ENCODE data around the gene LRRC57. TPM values are rescaled to one million over a fixed set of nuclear protein-coding genes. Genes with fewer than 3 reads are reported as not detected.
A peak's percentile ranks its signal among the peaks of the same experiment; 100 is the strongest.
"Not testable (repeated sequence)": the region's sequence is repeated elsewhere in the genome, so short reads cannot be mapped to it uniquely, and the experiment has no call there.

Gene LRRC57
- total and polyA plus RNA-seq, 4 donors = 22.8 to 30.9 (median 25.4) TPM

GRCh38 chr15:42556550-42557207 lies 8.1 kb upstream of the LRRC57 start:
- not testable (repeated sequence) for H3K4me3 ChIP-seq (ENCODE audit: low read depth, low read length); DNase-seq (ENCODE audit: low read depth in 4 of 6, low spot score in 6 of 6); H3K27ac ChIP-seq (ENCODE audit: low read depth, low read length); H3K4me1 ChIP-seq (ENCODE audit: control insufficient read depth, insufficient read depth, low read length); H3K27me3 ChIP-seq (ENCODE audit: control insufficient read depth, insufficient read depth, low read length); H3K9me3 ChIP-seq (ENCODE audit: control insufficient read depth, insufficient read depth, low read length); H3K36me3 ChIP-seq (ENCODE audit: control insufficient read depth, insufficient read depth, low read length)
- 93% methylated on average over 4 of the region's 12 CpGs for WGBS (ENCODE audit: insufficient coverage)

DNA sequence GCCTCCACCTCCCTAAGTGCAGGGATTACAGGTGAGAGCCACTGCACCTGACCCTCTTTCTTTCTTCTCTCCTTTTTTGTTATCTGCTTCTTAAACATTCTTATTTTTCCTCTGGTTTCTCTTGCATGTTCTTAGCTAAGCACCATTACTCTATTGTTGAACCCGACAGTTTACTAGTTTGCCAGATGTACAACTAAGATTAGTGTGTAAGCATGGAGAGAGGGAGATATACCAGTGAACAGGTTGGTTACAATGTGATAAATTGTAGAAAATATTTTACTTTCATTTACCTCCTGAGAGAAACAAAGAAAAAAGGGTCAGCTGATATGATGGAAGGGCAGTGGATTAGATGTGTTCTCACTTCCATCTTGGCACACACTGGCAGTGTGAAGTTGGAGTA lies 5.0 kb upstream of the LRRC57 start:
- no peak overlapping the region for H3K27ac ChIP-seq (ENCODE audit: low read depth, low read length)
- peaks cover 5% of the 10 kb centered on the region for H3K36me3 ChIP-seq (ENCODE audit: control insufficient read depth, insufficient read depth, low read length)
- no peak overlapping the region for H3K4me3 ChIP-seq (ENCODE audit: low read depth, low read length)
- H3K9me3 ChIP-seq (ENCODE audit: control insufficient read depth, insufficient read depth, low read length) = no peaks in the 10 kb centered on the region
- H3K4me1 ChIP-seq (ENCODE audit: control insufficient read depth, insufficient read depth, low read length) = peaks cover 8% of the 10 kb centered on the region
- no CpG with 5 or more reads among the region's 1 CpG for WGBS (ENCODE audit: insufficient coverage)
- no peak for DNase-seq (ENCODE audit: low read depth in 4 of 6, low spot score in 6 of 6)
- no peaks in the 10 kb centered on the region for H3K27me3 ChIP-seq (ENCODE audit: control insufficient read depth, insufficient read depth, low read length)

- Histone ChIP-seq H3K4me3 (ENCODE audit: low read depth, low read length) (peak overlapping the region; percentile 98), H3K4me1 (ENCODE audit: control insufficient read depth, insufficient read depth, low read length) (peaks cover 12% of the 10 kb centered on the region), H3K9me3 (ENCODE audit: control insufficient read depth, insufficient read depth, low read length) (no peaks in the 10 kb centered on the region), H3K27ac (ENCODE audit: low read depth, low read length) (no peak overlapping the region), H3K27me3 (ENCODE audit: control insufficient read depth, insufficient read depth, low read length) (no peaks in the 10 kb centered on the region), H3K36me3 (ENCODE audit: control insufficient read depth, insufficient read depth, low read length) (peaks cover 6% of the 10 kb centered on the region)
- 79% methylated on average over 7 of the region's 12 CpGs for WGBS (ENCODE audit: insufficient coverage)
- no peak for DNase-seq (ENCODE audit: low read depth in 4 of 6, low spot score in 6 of 6)
Measured at GRCh38 chr15:42549741-42550392, 1.3 kb upstream of the LRRC57 start.

DNA sequence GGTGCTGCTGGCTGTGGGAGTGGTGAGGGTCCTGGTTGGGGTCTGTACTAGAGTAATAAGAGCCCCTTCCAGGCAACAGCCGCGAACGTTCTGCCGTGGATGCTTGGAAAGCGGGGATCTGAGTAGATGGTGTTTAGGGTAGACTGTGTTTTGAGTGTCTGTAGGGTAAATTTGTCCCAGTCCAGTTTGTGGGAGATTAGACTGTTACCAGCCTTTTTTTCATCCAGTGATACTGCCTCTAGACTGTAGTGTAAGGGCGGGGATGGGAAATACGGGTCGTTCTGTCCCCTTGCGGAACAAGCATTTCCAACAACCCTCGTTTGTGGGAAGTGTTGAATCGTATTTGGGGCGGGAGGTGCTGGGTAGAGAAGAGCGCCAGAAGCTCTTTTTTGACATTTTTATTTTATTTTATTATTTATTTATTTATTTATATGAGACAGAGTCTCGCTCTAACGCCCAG lies 469 bp upstream of the LRRC57 start:
- H3K36me3 ChIP-seq (ENCODE audit: control insufficient read depth, insufficient read depth, low read length) = peaks cover 9% of the 10 kb centered on the region
- H3K27ac ChIP-seq (ENCODE audit: low read depth, low read length) = peak overlapping the region; percentile 97
- H3K9me3 ChIP-seq (ENCODE audit: control insufficient read depth, insufficient read depth, low read length) = no peaks in the 10 kb centered on the region
- peak overlapping the region; percentile 98 for H3K4me3 ChIP-seq (ENCODE audit: low read depth, low read length)
- 0% methylated on average over 5 of the region's 15 CpGs for WGBS (ENCODE audit: insufficient coverage)
- DNase-seq (ENCODE audit: low read depth in 4 of 6, low spot score in 6 of 6) = no peak
- no peaks in the 10 kb centered on the region for H3K27me3 ChIP-seq (ENCODE audit: control insufficient read depth, insufficient read depth, low read length)
- peaks cover 12% of the 10 kb centered on the region for H3K4me1 ChIP-seq (ENCODE audit: control insufficient read depth, insufficient read depth, low read length)

GRCh38 chr15:42547918-42548248 lies 710 bp downstream of the LRRC57 start:
- Histone ChIP-seq H3K4me3 (ENCODE audit: low read depth, low read length) (peak overlapping the region; percentile 98), H3K27me3 (ENCODE audit: control insufficient read depth, insufficient read depth, low read length) (no peaks in the 10 kb centered on the region), H3K27ac (ENCODE audit: low read depth, low read length) (peak overlapping the region; percentile 97), H3K9me3 (ENCODE audit: control insufficient read depth, insufficient read depth, low read length) (no peaks in the 10 kb centered on the region), H3K36me3 (ENCODE audit: control insufficient read depth, insufficient read depth, low read length) (peaks cover 18% of the 10 kb centered on the region), H3K4me1 (ENCODE audit: control insufficient read depth, insufficient read depth, low read length) (peaks cover 12% of the 10 kb centered on the region)
- peak in 1 of 6 donors; percentile 14 for DNase-seq (ENCODE audit: low read depth in 4 of 6, low spot score in 6 of 6)
- WGBS (ENCODE audit: insufficient coverage) = 0% methylated on average over 6 of the region's 9 CpGs

GRCh38 chr15:42544853-42545629 lies 3.6 kb downstream of the LRRC57 start:
- WGBS (ENCODE audit: insufficient coverage) = 90% methylated on average over 1 of the region's 4 CpGs
- H3K9me3 ChIP-seq (ENCODE audit: control insufficient read depth, insufficient read depth, low read length) = no peaks in the 10 kb centered on the region
- DNase-seq (ENCODE audit: low read depth in 4 of 6, low spot score in 6 of 6) = no peak
- H3K4me1 ChIP-seq (ENCODE audit: control insufficient read depth, insufficient read depth, low read length) = peaks cover 10% of the 10 kb centered on the region
- no peak overlapping the region for H3K27ac ChIP-seq (ENCODE audit: low read depth, low read length)
- H3K4me3 ChIP-seq (ENCODE audit: low read depth, low read length) = no peak overlapping the region
- peaks cover 30% of the 10 kb centered on the region for H3K36me3 ChIP-seq (ENCODE audit: control insufficient read depth, insufficient read depth, low read length)
- H3K27me3 ChIP-seq (ENCODE audit: control insufficient read depth, insufficient read depth, low read length) = no peaks in the 10 kb centered on the region

- Histone ChIP-seq H3K36me3 (ENCODE audit: control insufficient read depth, insufficient read depth, low read length) (peaks cover 3% of the 10 kb centered on the region), H3K4me1 (ENCODE audit: control insufficient read depth, insufficient read depth, low read length) (no peaks in the 10 kb centered on the region), H3K27me3 (ENCODE audit: control insufficient read depth, insufficient read depth, low read length) (no peaks in the 10 kb centered on the region), H3K9me3 (ENCODE audit: control insufficient read depth, insufficient read depth, low read length) (no peaks in the 10 kb centered on the region), H3K4me3 (ENCODE audit: low read depth, low read length) (no peak overlapping the region), H3K27ac (ENCODE audit: low read depth, low read length) (no peak overlapping the region)
- WGBS (ENCODE audit: insufficient coverage) = no CpG with 5 or more reads among the region's 1 CpG
- no peak for DNase-seq (ENCODE audit: low read depth in 4 of 6, low spot score in 6 of 6)
Measured at GRCh38 chr15:42533246-42533645, 15.3 kb downstream of the LRRC57 start.

- 80% methylated on average over 1 of the region's 3 CpGs for WGBS (ENCODE audit: insufficient coverage)
- Histone ChIP-seq H3K4me1 (ENCODE audit: control insufficient read depth, insufficient read depth, low read length) (no peaks in the 10 kb centered on the region), H3K27me3 (ENCODE audit: control insufficient read depth, insufficient read depth, low read length) (no peaks in the 10 kb centered on the region), H3K4me3 (ENCODE audit: low read depth, low read length) (no peak overlapping the region), H3K36me3 (ENCODE audit: control insufficient read depth, insufficient read depth, low read length) (peaks cover 8% of the 10 kb centered on the region), H3K9me3 (ENCODE audit: control insufficient read depth, insufficient read depth, low read length) (no peaks in the 10 kb centered on the region), H3K27ac (ENCODE audit: low read depth, low read length) (no peak overlapping the region)
- no peak for DNase-seq (ENCODE audit: low read depth in 4 of 6, low spot score in 6 of 6)
Measured at GRCh38 chr15:42528970-42529369, 19.6 kb downstream of the LRRC57 start.

DNA sequence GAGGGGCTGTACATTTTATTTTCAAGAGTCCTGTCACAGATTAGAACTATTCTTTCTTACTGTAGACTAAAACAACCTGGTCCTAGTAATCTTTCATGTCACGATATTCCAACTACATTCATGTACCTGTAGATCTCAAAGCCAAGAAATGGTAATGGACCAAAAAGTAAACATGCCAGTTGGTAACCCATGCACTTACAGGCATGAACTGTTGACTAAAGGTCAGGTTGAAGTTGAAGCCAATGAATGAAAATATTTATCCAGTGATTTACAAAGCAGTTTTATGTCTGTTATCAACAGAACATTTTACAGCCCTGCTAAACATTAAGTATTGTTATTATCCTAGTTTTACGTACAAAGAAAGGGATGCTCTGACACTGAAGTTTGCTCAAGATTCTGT lies 25.3 kb downstream of the LRRC57 start:
- Histone ChIP-seq H3K36me3 (ENCODE audit: control insufficient read depth, insufficient read depth, low read length) (peaks cover 12% of the 10 kb centered on the region), H3K27ac (ENCODE audit: low read depth, low read length) (no peak overlapping the region), H3K4me1 (ENCODE audit: control insufficient read depth, insufficient read depth, low read length) (no peaks in the 10 kb centered on the region), H3K4me3 (ENCODE audit: low read depth, low read length) (no peak overlapping the region), H3K27me3 (ENCODE audit: control insufficient read depth, insufficient read depth, low read length) (no peaks in the 10 kb centered on the region), H3K9me3 (ENCODE audit: control insufficient read depth, insufficient read depth, low read length) (no peaks in the 10 kb centered on the region)
- 100% methylated on average over 1 of the region's 2 CpGs for WGBS (ENCODE audit: insufficient coverage)
- no peak for DNase-seq (ENCODE audit: low read depth in 4 of 6, low spot score in 6 of 6)

All from spinal cord (tissue), 10 donors.